Measurements from ENCODE around the gene ZNRD2. TPM values are rescaled to one million over a fixed set of nuclear protein-coding genes. Genes with fewer than 3 reads are reported as not detected.

The ZNRD2 gene
- total and polyA plus RNA-seq, 10 of the 15 experiments (the other 5 are each of a cell fraction or from before 2014, with no cell fraction given): 7.9 to 111 (median 55.4) TPM

- peak; percentile 44; the same call in 1 of the 2 replicates for TF ChIP-seq MLLT1 (IDR thresholded peaks at IDR 0.05)
Measured at GRCh38 chr11:65569164-65569972, 909 bp upstream of the ZNRD2 start (continued).

- Histone ChIP-seq H3K27ac (ENCODE audit: control insufficient read depth, insufficient read depth) (no peak overlapping the region), H3K9ac (ENCODE audit: control insufficient read depth, insufficient read depth, low read length) (peak overlapping the region; percentile 56), H3K36me3 (ENCODE audit: control insufficient read depth in 2 of 2, insufficient read depth in 2 of 2, low read length in 1 of 2) (no peaks in the 10 kb centered on the region; a peak in 1 of 4 replicates), H2AFZ (ENCODE audit: control insufficient read depth, low read depth, low read length) (no peak overlapping the region), H3K9me3 (replicated peaks; ENCODE audit: control insufficient read depth, insufficient read depth, low read length) (no peaks in the 10 kb centered on the region), H3K4me3 (peak overlapping the region; percentile 79), H3K79me2 (ENCODE audit: control insufficient read depth, insufficient read depth, low read length) (peaks cover 61% of the 10 kb centered on the region), H3K4me2 (ENCODE audit: control insufficient read depth, insufficient read depth) (peak overlapping the region; percentile 94), H3K27me3 (replicated peaks in 1 of 2; ENCODE audit: control insufficient read depth in 2 of 2, insufficient read depth in 2 of 2, low read length in 1 of 2) (no peaks in the 10 kb centered on the region), H3K4me1 (ENCODE audit: control insufficient read depth, insufficient read depth, low read length) (peaks cover 25% of the 10 kb centered on the region), H4K20me1 (ENCODE audit: control insufficient read depth, insufficient read depth) (no peaks in the 10 kb centered on the region)
- ChIA-PET SMC1A (ENCODE audit: uncharacterized antibody, unreplicated experiment) (interaction anchor here (0.8 to 4.8 kb wide), 9 partner anchors 15 to 216 kb away, joined by 3 to 48 read pairs (median 4); partner anchors contain the start of genes PCNX3 and SIPA1), POLR2A (interaction anchor here (0.5 to 4.7 kb wide), 12 partner anchors 12 to 151 kb away, joined by 3 to 66 read pairs (median 6); partner anchors contain the start of genes PCNX3 and SCYL1), CTCF (interaction anchor here (0.7 to 5.5 kb wide), 10 partner anchors 10 to 288 kb away, joined by 3 to 89 read pairs (median 6); partner anchors contain the start of genes MUS81, PCNX3 and SIPA1), RAD21 (ENCODE audit: unreplicated experiment) (interaction anchor here (0.5 to 6.1 kb wide), 12 partner anchors 17 to 310 kb away, joined by 3 to 58 read pairs (median 6); partner anchors contain the start of genes MAP3K11, PCNX3 and POLA2)
- ATAC-seq (no peak), DNase-seq (ENCODE audit: low read depth, low spot score) (no peak), FAIRE-seq (no peak)
- no peak for TF ChIP-seq PBX3 (IDR thresholded peaks at IDR 0.05; ENCODE audit: insufficient replicate concordance, low read depth, low read length)
- no peak for TF ChIP-seq CUX1 (IDR thresholded peaks at IDR 0.05; ENCODE audit: insufficient replicate concordance, low read depth, low read length)
- no peak for TF ChIP-seq ZNF24 (IDR thresholded peaks at IDR 0.05)
- no peak for TF ChIP-seq RFX5 (IDR thresholded peaks at IDR 0.05; ENCODE audit: low read depth, low read length)
- no TSS peak for BruUV-seq (replicated peaks)
- 79% methylated on average over 8 of the region's 9 CpGs for WGBS (ENCODE audit: insufficient coverage, insufficient replicate concordance, low lambda C conversion rate, missing lambda C conversion rate)
- intact Hi-C loops (cut with micrococcal nuclease; ENCODE audit: unreplicated experiment) (loop anchor here (5.0 kb wide), 1 partner anchor 154 kb away; no protein-coding TSS in a partner anchor), in situ Hi-C loops (cut with MboI) (no loop called here)
Measured at GRCh38 chr11:65571420-65571819, 1.1 kb downstream of the ZNRD2 start.
